Activated T-helper 2 cell treated with anti-CD3 and anti-CD28 coated beads, Interferon-gamma antibody, Interleukin-2, Interleukin-4, amounts not matched to agents 10 μg/mL and 5 μg/mL and 100 μg/mL, durations not matched to agents 14 hours and 24 hours and 36 hours (primary cell): ENCODE data around the gene BRD3OS. TPM values are rescaled to one million over a fixed set of nuclear protein-coding genes. Genes with fewer than 3 reads are reported as not detected.
"Not testable (repeated sequence)": the region's sequence is repeated elsewhere in the genome, so short reads cannot be mapped to it uniquely, and the experiment has no call there.

Source experiments
- DNase-seq: peaks from one replicate; pipeline ENCODE4 v3.0.0; 2021; ENCODE audit warnings: low spot score
- H3K27ac Mint-ChIP-seq: one replicate; pipeline ENCODE4 v1.8.0; 2021; ENCODE audit warnings: mixed read lengths
- H3K27me3 Mint-ChIP-seq: one replicate; pipeline ENCODE4 v1.8.0; 2021; ENCODE audit warnings: low read depth, mixed read lengths
- H3K36me3 Mint-ChIP-seq: one replicate; pipeline ENCODE4 v1.8.0; 2021; ENCODE audit warnings: low read depth, mixed read lengths
- H3K4me1 Mint-ChIP-seq: one replicate; pipeline ENCODE4 v1.8.0; 2021; ENCODE audit warnings: low read depth, mixed read lengths
- H3K4me3 Mint-ChIP-seq: one replicate; pipeline ENCODE4 v1.8.0; 2021; ENCODE audit warnings: low read depth, mild to moderate bottlenecking, moderate library complexity, mixed read lengths
- H3K9me3 Mint-ChIP-seq: one replicate; pipeline ENCODE4 v1.8.0; 2021; ENCODE audit warnings: mixed read lengths
- intact Hi-C: fragments of 100-400 bp; cut with micrococcal nuclease; formaldehyde crosslinking; loops from one replicate; pipeline ENCODE4 v1.15.1; 2023
- total RNA-seq: library from RNA; stranded (reverse); gene quantifications from 2 replicates; pipeline ENCODE4 v1.2.3, GENCODE V29; 2022

Gene BRD3OS
- total RNA-seq, 1 donor from 2014 or later, result 12.3 TPM

GRCh38 chr9:134073500-134073899 is 48.2 kb downstream of the BRD3OS start:
- intact Hi-C loops, result no loop called here
- H3K9me3 Mint-ChIP-seq, result peaks cover 13% of the 10 kb centered on the region
- peaks cover 3% of the 10 kb centered on the region for H3K36me3 Mint-ChIP-seq

GRCh38 chr9:134075689-134076088 is 50.4 kb downstream of the BRD3OS start:
- H3K36me3 Mint-ChIP-seq, H3K4me3 Mint-ChIP-seq, DNase-seq, H3K4me1 Mint-ChIP-seq, intact Hi-C loops, H3K27ac Mint-ChIP-seq: not testable (repeated sequence)
- H3K27me3 Mint-ChIP-seq, result peaks cover 13% of the 10 kb centered on the region
- H3K9me3 Mint-ChIP-seq, result peaks cover 18% of the 10 kb centered on the region

More at GRCh38 chr9:134073500-134073899, 48.2 kb downstream of the BRD3OS start:
- no peak for DNase-seq
- no peak overlapping the region for H3K27ac Mint-ChIP-seq
- no peak overlapping the region for H3K4me3 Mint-ChIP-seq
- peaks cover 27% of the 10 kb centered on the region for H3K27me3 Mint-ChIP-seq
- H3K4me1 Mint-ChIP-seq, result peaks cover 3% of the 10 kb centered on the region

DNA sequence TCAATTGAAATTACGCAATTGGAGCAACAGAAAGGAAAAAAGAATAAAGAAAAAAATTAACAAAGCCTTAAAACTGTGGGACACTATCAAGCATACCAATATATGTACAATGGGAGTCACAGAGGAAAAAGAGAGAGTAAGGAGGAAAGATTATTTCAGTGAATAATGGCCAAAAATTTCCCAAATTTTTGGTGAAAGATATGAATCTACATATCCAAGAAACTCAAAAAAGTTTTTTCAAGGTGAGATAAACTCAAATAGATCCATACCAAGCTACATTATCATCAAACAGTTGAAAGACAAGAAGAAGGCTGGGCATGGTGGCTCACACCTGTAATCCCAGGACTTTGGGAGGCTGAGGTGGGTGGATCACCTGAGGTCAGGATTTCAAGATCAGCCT is 51.4 kb downstream of the BRD3OS start:
- no peak for DNase-seq
- intact Hi-C loops, result no loop called here
- Mint-ChIP-seq H3K4me3 (no peak overlapping the region), H3K27me3 (peaks cover 7% of the 10 kb centered on the region), H3K27ac (no peak overlapping the region), H3K4me1 (no peaks in the 10 kb centered on the region), H3K9me3 (peaks cover 18% of the 10 kb centered on the region), H3K36me3 (peaks cover 3% of the 10 kb centered on the region)

Other genes starting within 250 kb of the BRD3OS start
- 8.6 TPM in 2 replicates for gene VAV2, start 33.2 kb upstream of the BRD3OS start, total RNA-seq
- gene BRD3, start 42.5 kb downstream of the BRD3OS start, total RNA-seq, result 37.4 and 43.3 TPM in 2 replicates
- gene WDR5, start 110.6 kb downstream of the BRD3OS start, total RNA-seq, result 54.0 and 58.9 TPM in 2 replicates
- 44.0 and 58.7 TPM in 2 replicates for gene RNU6ATAC, start 139.1 kb downstream of the BRD3OS start, total RNA-seq